HG03439 (cell line): ENCODE measurements around the gene PPEF1.
"Not testable (repeated sequence)": the region's sequence is repeated elsewhere in the genome, so short reads cannot be mapped to it uniquely, and the experiment has no call there.

Experiments used
- ATAC-seq: cut with Tn5 transposase; IDR thresholded peaks from one replicate; pipeline ENCODE4 v1.9.1; 2021; ENCODE audit warnings: mild to moderate bottlenecking, moderate library complexity; ENCODE audit not compliant: unreplicated experiment

Gene PPEF1

GRCh38 chrX:18701621-18702361, 5.7 kb upstream of the PPEF1 start:
- no peak for ATAC-seq

DNA sequence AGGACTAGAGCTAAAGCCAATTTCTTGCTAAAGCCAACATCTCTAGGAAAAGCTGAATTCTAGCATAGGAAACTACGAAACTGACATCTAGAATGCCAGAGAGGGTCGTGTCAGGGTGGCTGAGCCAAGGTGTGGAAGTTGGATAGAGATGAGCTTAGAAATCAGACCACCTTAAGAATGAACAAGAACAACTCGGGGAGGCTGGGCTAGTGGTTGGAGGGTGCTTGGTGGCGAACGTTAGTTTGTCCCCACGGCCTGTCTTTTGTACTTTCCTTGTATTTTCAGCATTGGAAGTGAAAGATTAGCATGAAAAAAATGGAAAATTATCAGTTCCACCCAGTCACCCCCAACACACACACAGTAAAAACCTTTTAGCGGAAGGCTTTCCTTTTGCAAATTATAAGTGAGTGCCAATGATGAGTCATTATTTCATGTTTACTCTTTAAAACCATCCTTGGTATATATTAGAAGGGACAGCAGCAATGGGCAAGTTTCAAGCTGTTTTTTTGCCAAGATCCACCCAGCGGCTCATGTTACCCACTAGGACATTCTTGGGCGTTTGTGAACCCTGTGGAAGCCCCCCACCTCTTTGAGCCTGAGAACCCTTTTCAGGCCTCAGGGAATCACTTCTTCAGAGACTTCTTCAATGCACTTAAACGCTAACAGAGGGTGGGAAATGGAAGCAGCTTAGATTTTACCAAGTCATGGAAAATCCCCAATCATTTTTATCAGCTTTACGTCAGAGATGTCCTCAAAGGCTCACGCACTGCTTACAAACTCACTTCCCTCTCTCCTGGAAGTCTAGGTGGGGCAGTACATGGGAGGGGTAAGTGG, 4.9 kb upstream of the PPEF1 start:
- ATAC-seq: no peak

DNA sequence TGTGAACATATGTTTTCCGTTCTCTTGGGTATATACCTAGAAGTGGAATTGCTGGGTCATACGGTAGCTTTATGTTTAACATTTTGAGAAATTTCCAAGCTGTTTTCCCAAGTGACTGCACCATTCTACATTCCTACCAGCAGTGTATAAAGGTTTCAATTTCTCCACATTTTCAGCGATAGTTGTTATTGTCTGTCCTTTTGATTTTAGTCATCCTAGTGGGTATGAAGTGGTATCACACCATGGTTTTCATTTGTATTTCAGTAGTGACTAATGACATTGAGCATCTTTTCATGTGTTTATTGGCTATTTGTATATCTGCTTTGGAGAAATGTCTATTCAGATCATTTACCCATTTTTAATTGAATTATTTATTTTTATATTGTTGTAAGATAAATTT, 2.4 kb downstream of the PPEF1 start:
- no peak for ATAC-seq

DNA sequence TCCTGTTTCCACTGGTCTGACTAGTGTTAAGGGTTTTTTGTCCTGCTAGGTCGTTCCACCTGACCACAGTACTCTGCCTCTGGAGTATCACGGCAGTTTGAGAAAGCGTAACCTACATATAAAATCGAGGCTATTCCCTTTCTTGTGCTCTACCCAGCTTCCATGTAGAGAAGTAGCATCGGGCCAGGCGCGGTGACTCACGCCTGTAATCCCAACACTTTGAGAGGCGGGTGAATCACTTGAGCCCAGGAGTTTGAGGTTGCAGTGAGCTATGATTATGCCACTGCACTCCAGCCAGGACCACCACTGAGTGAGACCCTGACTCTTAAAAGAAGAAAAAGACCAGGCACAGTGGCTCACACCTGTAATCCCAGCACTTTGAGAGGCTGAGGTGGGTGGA, 7.5 kb downstream of the PPEF1 start:
- ATAC-seq: no peak

DNA sequence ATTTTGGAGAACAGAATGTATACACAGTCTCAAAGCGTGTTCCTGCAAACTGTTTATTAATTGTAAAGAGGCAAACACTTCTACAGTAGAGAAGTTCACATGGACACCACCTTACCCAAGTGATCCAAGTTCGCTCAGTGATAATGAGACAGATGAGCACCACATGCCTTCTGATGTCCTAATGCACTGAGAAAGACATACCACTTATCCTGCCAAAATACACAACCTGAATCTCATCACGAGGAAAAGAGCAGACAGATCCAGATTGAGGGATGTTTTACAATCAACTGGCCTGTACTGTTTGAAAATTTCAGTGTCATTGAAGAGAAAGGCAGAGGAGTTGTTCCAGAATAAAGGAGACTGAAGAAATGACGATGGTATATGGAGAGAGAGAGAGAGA, 12.4 kb downstream of the PPEF1 start:
- ATAC-seq: no peak

- no peak for ATAC-seq
Observed at GRCh38 chrX:18721683-18722499, 14.4 kb downstream of the PPEF1 start.

DNA sequence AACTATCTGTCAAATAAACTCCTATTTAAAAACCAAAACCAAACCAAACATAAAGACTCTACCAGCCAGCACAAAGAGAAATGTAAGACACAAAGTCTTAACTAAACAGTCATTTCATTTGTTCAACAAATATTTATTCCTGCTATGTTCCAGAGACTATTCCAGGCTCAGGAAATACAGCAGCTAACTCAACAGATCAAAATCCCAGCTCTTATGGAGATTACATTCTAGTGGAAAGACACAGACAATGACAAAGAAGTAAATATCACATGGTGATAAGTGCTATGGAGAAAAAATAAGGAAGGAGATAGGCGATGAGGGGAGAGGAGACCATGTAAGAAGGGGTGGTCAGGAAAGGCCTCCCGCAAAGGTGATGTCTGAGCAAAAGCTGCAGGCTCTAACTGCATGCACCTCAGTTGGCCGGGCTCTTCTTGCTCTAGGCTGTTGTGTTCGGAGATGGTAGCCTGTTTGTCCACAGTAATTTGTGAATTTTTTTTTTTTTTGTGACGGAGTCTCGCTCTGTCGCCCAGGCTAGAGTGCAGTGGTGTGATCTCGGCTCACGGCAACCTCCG, 15.1 kb downstream of the PPEF1 start:
- ATAC-seq: no peak

- ATAC-seq: no peak
Observed at GRCh38 chrX:18725310-18725943, 18.0 kb downstream of the PPEF1 start.

- no peak for ATAC-seq
Observed at GRCh38 chrX:18733287-18733686, 25.8 kb downstream of the PPEF1 start.

- not testable (repeated sequence) for ATAC-seq
Observed at GRCh38 chrX:18739609-18740008, 32.2 kb downstream of the PPEF1 start.

- ATAC-seq: no peak
Observed at GRCh38 chrX:18748499-18748898, 41.1 kb downstream of the PPEF1 start.

- ATAC-seq: no peak
Observed at GRCh38 chrX:18753631-18754030, 46.2 kb downstream of the PPEF1 start.

DNA sequence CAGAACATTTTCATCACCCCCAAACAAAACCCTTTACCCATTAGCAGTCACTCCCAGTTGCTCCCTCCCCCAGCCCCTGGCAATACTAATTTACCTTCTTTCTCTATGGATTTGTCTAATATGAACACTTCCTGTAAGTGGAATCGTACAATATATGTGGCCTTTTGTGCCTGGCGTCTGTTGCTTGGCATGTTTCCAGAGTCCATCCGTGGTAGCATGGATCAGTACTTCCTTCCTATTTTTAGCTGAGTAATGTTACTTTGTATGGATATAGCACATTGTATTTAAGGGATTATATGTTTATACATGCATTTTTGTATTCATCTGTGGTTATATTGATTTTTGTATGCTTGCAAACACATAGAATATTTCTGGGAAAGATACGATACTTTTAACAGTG, 48.2 kb downstream of the PPEF1 start:
- ATAC-seq: no peak

- no peak for ATAC-seq
Observed at GRCh38 chrX:18757956-18758932, 50.8 kb downstream of the PPEF1 start.

DNA sequence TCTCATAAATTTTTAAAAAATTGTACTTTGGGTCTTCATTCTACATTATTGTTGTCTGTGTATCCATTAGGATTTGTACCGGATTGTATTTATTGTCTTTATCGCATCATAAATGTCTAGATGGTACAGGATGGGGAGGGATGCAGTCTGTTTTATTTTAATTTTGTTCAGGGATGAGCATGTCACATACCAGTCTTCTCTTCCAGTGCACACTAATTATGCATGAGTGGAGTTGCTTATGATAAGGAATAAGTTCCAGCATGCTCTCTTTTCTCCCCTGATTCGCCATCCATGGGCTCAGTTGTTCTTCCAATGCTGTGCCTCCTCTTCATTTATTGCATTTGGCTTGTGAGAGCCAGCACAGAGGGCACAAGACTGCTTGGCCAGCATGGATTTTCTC, 54.3 kb downstream of the PPEF1 start:
- ATAC-seq: no peak

DNA sequence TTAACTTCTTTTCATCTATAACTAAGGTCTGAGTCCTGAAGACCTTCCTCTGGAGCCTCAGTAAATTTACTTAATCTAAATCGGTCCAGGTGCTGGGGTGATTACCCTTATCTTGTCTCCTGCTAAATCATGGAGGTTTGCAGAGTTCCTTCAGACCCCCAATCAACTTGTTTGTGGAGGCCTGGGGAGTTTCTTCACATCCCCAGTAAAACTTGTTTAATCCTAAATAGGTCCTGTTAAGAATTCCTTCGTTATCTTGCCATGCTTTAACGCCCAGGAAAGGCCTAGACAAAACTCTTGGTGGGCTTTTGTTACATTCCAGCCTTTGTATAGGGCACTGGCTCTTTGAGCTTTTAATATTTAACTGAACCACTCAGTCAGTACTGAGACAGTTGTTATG, 55.7 kb downstream of the PPEF1 start:
- ATAC-seq: not testable (repeated sequence)

DNA sequence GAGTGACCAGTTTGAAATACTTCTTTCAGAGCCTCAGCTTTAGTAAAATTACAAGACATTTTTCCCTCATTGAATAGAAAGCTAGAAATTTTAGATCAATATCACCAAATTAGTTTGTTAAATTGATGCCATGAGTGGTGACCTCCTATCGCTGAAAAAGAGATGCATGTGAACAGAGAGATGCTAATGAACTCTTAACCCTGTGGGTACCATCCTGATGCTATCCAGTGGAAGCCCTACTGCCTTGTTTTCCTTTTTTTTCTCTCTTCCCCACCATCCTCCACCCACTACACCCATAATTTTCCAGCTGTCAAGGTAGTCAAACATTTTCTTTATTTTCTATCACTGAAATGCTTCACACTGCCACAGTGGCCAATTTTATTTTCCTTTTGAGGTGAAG, 61.9 kb downstream of the PPEF1 start:
- no peak for ATAC-seq

DNA sequence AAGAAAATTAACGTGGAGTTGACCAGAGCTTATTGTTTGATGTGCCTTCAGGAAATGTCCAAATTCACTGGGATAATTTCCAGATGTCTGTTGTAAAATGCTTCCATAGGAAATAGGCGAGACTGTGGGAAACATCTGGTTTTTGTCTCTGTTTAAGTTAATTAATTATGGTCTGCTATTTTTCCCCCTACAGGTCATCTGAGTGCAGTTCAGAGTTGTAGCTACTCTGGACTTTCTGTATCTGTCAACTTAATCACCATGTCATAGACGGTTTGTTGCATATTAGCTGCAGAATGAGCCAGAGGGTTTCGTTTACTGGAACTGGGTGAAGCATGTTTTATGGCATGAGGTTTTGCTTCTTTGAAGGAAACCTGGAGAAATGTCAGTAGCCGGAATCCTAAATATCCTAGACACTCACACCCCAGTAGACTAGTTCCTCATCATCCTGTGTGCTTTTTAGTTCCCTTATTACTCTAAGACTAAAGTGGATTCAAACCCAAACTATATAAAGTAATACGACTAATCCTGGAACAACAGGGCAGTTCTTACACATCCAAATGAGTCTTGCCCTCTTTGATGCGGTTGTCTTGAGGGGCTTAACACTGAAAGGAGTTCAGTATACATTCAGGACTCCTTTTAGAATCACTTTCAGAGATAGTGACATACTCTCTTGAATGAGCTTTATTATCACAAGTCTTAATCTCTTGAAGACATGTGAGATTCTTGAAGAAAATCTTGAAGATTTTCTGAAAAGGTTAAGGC, 62.5 kb downstream of the PPEF1 start:
- ATAC-seq: no peak

DNA sequence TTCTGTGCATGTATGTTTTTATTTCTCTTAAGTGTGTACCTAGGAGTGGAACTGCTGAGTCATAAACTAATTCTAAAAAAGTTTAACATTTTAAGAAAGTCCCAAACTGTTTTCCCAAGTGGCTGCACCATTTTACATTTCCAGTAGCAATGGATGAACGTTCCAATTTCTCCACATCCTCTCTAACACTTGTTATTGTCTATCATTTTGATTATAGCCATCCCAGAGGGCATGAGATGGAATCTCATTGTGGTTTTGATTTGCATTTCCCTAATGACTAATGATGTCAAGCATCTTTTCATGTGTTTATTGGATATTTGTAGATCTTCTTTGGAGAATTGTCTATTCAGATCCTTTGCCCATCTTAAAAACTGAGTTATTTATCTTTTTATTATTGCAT, 82.5 kb downstream of the PPEF1 start:
- ATAC-seq: no peak
